HepG2 (cell line): ENCODE data around the gene PCNX1. TPM values are rescaled to one million over a fixed set of nuclear protein-coding genes. Genes with fewer than 3 reads are reported as not detected.

Source experiments
- ATAC-seq: fragments of 200-7000 bp; cut with Tn5 transposase; 3 replicates; pipeline ENCODE4 v1.9.1; 2020; ENCODE audit warnings: mild to moderate bottlenecking, moderate library complexity
- BruUV-seq: library from RNA; stranded (reverse); fragments of 400-500 nt; replicated peaks from 2 replicates; lab custom pipeline; 2021; lab: Mats Ljungman, UMichigan
- CTCF ChIA-PET: fragments of 300-600 bp; formaldehyde crosslinking; extraction: SDS; loops from one replicate; lab custom pipeline; 2021; ENCODE audit warnings: low total read pairs, inconsistent platforms, low intra/inter-chr PET ratio; lab: Yijun Ruan, JAX
- POLR2A ChIA-PET: fragments of 350-600 bp; sonication (Branson Sonifier 250); formaldehyde crosslinking; loops from one replicate; lab custom pipeline; 2020; ENCODE audit warnings: antibody characterized with exemption, inconsistent platforms; lab: Yijun Ruan, JAX
- DNase-seq: peaks from one replicate; pipeline ENCODE4 v3.0.0-alpha.2; 2015; ENCODE audit warnings: low spot score
- FAIRE-seq: peaks from 3 replicates; lab custom pipeline; 2011; peaks lifted over from hg19 to GRCh38; lab: Jason Lieb, UNC
- H2AFZ ChIP-seq: one replicate; pipeline ENCODE4 v1.6.1; 2011; ENCODE audit warnings: low read length, inconsistent platforms
- H3K27ac ChIP-seq: fragments of 300-600 bp; 3 replicates; pipeline ENCODE4 v1.8.0; 2011; ENCODE audit warnings: mixed run types, mild to moderate bottlenecking, mixed read lengths, low read length, inconsistent platforms; ENCODE audit not compliant: insufficient read depth; ENCODE audit errors: extremely low read length
- H3K27me3 ChIP-seq, 2 experiments: fragments of 200-600 bp in 1 of 2; 2 replicates in 1 of 2; 3 replicates in 1 of 2; pipeline versions ENCODE4 v1.6.0 to v1.8.0; 2011; ENCODE audit warnings: low read length in 2 of 2, mild to moderate bottlenecking in 2 of 2, moderate library complexity in 2 of 2, inconsistent platforms in 1 of 2; ENCODE audit not compliant: insufficient read depth in 2 of 2, control insufficient read depth in 1 of 2
- H3K36me3 ChIP-seq, 2 experiments: fragments of 200-600 bp in 1 of 2; replicated peaks in 1 of 2; 2 replicates in 1 of 2; 3 replicates in 1 of 2; pipeline versions ENCODE4 v1.5.1 to v1.8.0; 2011; ENCODE audit warnings: low read length in 2 of 2, inconsistent platforms in 1 of 2; ENCODE audit not compliant: insufficient read depth in 2 of 2, control insufficient read depth in 1 of 2
- H3K4me1 ChIP-seq: 2 replicates; pipeline ENCODE4 v1.5.1; 2012; ENCODE audit warnings: low read length, inconsistent platforms; ENCODE audit not compliant: insufficient read depth
- H3K4me2 ChIP-seq: 2 replicates; pipeline ENCODE4 v1.6.0; 2011; ENCODE audit warnings: low read depth, low read length, inconsistent platforms
- H3K4me3 ChIP-seq, 3 experiments: fragments of 200-600 bp in 1 of 3; sonication (generic), shearing (Covaris generic) in 1 of 3; replicated peaks in 1 of 3; 2 replicates each; pipeline ENCODE4 v1.5.1; 2011 to 2016; ENCODE audit warnings: low read length in 3 of 3, inconsistent platforms in 2 of 3, low read depth in 2 of 3, mild to moderate bottlenecking in 2 of 3, control low read depth in 1 of 3, mixed read lengths in 1 of 3; ENCODE audit not compliant: insufficient read depth in 1 of 3
- H3K79me2 ChIP-seq: one replicate; pipeline ENCODE4 v1.6.1; 2011; ENCODE audit warnings: low read length, inconsistent platforms; ENCODE audit not compliant: insufficient read depth
- H3K9ac ChIP-seq: 2 replicates; pipeline ENCODE4 v1.6.0; 2011; ENCODE audit warnings: mild to moderate bottlenecking, low read depth, low read length, inconsistent platforms; ENCODE audit not compliant: insufficient read depth
- H3K9me3 ChIP-seq: 2 replicates; pipeline ENCODE4 v1.5.1; 2012; ENCODE audit warnings: mild to moderate bottlenecking, low read length
- H4K20me1 ChIP-seq: 2 replicates; pipeline ENCODE4 v1.6.0; 2011; ENCODE audit warnings: inconsistent platforms, mild to moderate bottlenecking, low read length, moderate library complexity; ENCODE audit not compliant: insufficient read depth
- CREBL2 ChIP-seq: sonication (generic); formaldehyde crosslinking; IDR thresholded peaks from 2 replicates; pipeline ENCODE4 v1.8.1; 2023; ENCODE audit warnings: missing genetic modification reagents, mild to moderate bottlenecking, borderline replicate concordance
- DMTF1 ChIP-seq: sonication (generic); formaldehyde crosslinking; IDR thresholded peaks from 2 replicates; pipeline ENCODE4 v1.4.0; 2020; ENCODE audit warnings: mild to moderate bottlenecking, missing genetic modification reagents
- JUNB ChIP-seq: sonication (generic); formaldehyde crosslinking; IDR thresholded peaks from 2 replicates; pipeline ENCODE4 v1.8.0; 2022; ENCODE audit warnings: missing genetic modification reagents, mild to moderate bottlenecking, borderline replicate concordance
- MTA3 ChIP-seq: sonication (generic); formaldehyde crosslinking; IDR thresholded peaks from 2 replicates; pipeline ENCODE4 v1.4.0; 2020; ENCODE audit warnings: missing genetic modification reagents
- RFX5 ChIP-seq: IDR thresholded peaks from 2 replicates; pipeline ENCODE4 v1.6.1; 2011; ENCODE audit warnings: low read depth, low read length, improper control_type of control experiment
- SMC3 ChIP-seq: IDR thresholded peaks from 2 replicates; pipeline ENCODE4 v1.6.1; 2011; ENCODE audit warnings: low read length, improper control_type of control experiment
- SRSF9 ChIP-seq: fragments of 200-400 bp; formaldehyde crosslinking; IDR thresholded peaks from 2 replicates; pipeline ENCODE4 v1.6.1; 2018; ENCODE audit warnings: borderline replicate concordance, mild to moderate bottlenecking, low read depth, low read length; ENCODE audit not compliant: insufficient read depth, poor library complexity, severe bottlenecking
- TOPORS ChIP-seq: sonication (generic); formaldehyde crosslinking; IDR thresholded peaks from 2 replicates; pipeline ENCODE4 v1.8.0; 2023; ENCODE audit warnings: mild to moderate bottlenecking, missing genetic modification reagents
- ZBTB38 ChIP-seq: sonication (generic); formaldehyde crosslinking; IDR thresholded peaks from 2 replicates; pipeline ENCODE4 v1.5.1; 2020; ENCODE audit warnings: mild to moderate bottlenecking, missing genetic modification reagents
- ZNF121 ChIP-seq: sonication (generic); formaldehyde crosslinking; IDR thresholded peaks from 2 replicates; pipeline ENCODE4 v1.5.0; 2020; ENCODE audit warnings: mild to moderate bottlenecking, missing genetic modification reagents
- ZNF24 ChIP-seq: fragments of 450-650 bp; IDR thresholded peaks from 2 replicates; pipeline ENCODE4 v1.6.1; 2017; ENCODE audit warnings: antibody characterized with exemption, mild to moderate bottlenecking
- ZNF280B ChIP-seq: sonication (generic); formaldehyde crosslinking; IDR thresholded peaks from 2 replicates; pipeline ENCODE4 v1.5.0; 2020; ENCODE audit warnings: missing genetic modification reagents, mild to moderate bottlenecking, borderline replicate concordance
- ZNF605 ChIP-seq: sonication (generic); formaldehyde crosslinking; IDR thresholded peaks from 2 replicates; pipeline ENCODE4 v1.8.0; 2022; ENCODE audit warnings: mild to moderate bottlenecking, missing genetic modification reagents
- ZNF737 ChIP-seq: sonication (generic); formaldehyde crosslinking; IDR thresholded peaks from 2 replicates; pipeline ENCODE4 v1.5.0; 2020; ENCODE audit warnings: missing genetic modification reagents, mild to moderate bottlenecking, borderline replicate concordance
- WGBS: methylation state at CpG from one replicate; pipeline ENCODE4 v1.1.6; 2017; ENCODE audit warnings: low lambda C conversion rate; 5-methylcytosine and 5-hydroxymethylcytosine counted together
- in situ Hi-C: cut with HindIII; loops from 2 replicates; pipeline ENCODE4 v1.10.0; 2017; ENCODE audit warnings: low pct_unique_long_range_greater_than_20kb; ENCODE audit not compliant: extremely low pct_ligation_motif_present
- intact Hi-C: fragments of 100-400 bp; cut with micrococcal nuclease; formaldehyde crosslinking; loops from one replicate; pipeline ENCODE4 v1.10.0; 2022; ENCODE audit not compliant: unreplicated experiment
- polyA plus RNA-seq, 8 experiments: library from polyadenylated mRNA; depleted of rRNA in 3 of 8; stranded (reverse) in 7 of 8; unstranded in 1 of 8; fragments of >200 nt; fragmentation: Illumina TruSeq in 4 of 8; extraction: Trizol in 4 of 8; gene quantifications; 2 replicates each; pipeline versions ENCODE4 v1.2.1 to v1.2.3, GENCODE V29; 2011 to 2016; ENCODE audit warnings: low read depth in 4 of 8, missing spikeins in 1 of 8, mixed read lengths in 1 of 8; ENCODE audit not compliant: insufficient read depth in 1 of 8
- total RNA-seq, 5 experiments: library from RNA; depleted of rRNA; stranded (reverse); fragments of >200 nt; fragmentation: Illumina TruSeq; extraction: Trizol; gene quantifications; 2 replicates each; pipeline ENCODE4 v1.2.3, GENCODE V29; 2016; ENCODE audit warnings: low read depth in 1 of 5

The PCNX1 gene
- total and polyA plus RNA-seq, 2 of the 13 experiments (the other 11 are each of a cell fraction or from before 2014, with no cell fraction given) = 24.9 to 30.3 TPM

GRCh38 chr14:71107921-71108320, 200.7 kb downstream of the PCNX1 start:
- H3K27ac ChIP-seq = no peak overlapping the region
- in situ Hi-C loops (no loop called here), intact Hi-C loops (no loop called here)
- no peaks in the 10 kb centered on the region for H3K4me1 ChIP-seq
- ChIA-PET POLR2A (no interaction called here), CTCF (no interaction called here)
- peaks cover 8 to 46% of the 10 kb centered on the region in 2 experiments for H3K36me3 ChIP-seq
- H2AFZ ChIP-seq = no peak overlapping the region
- no peaks in the 10 kb centered on the region for H4K20me1 ChIP-seq
- no peak overlapping the region for H3K9ac ChIP-seq
- BruUV-seq = no TSS peak
- no peaks in the 10 kb centered on the region for H3K27me3 ChIP-seq
- 100% methylated on average over 2 of the region's 2 CpGs for WGBS
- no peak overlapping the region for H3K4me2 ChIP-seq
- H3K9me3 ChIP-seq = no peaks in the 10 kb centered on the region
- FAIRE-seq = no peak
- H3K79me2 ChIP-seq = no peaks in the 10 kb centered on the region
- ATAC-seq = no peak
- no peak for DNase-seq
- H3K4me3 ChIP-seq = no peak overlapping the region
- TF ChIP-seq ZNF737 (no peak), SRSF9 (no peak), ZNF280B (CRISPR knock-in tag) (no peak), ZNF121 (CRISPR knock-in tag) (no peak), RFX5 (no peak), JUNB (CRISPR knock-in tag) (no peak), SMC3 (no peak), MTA3 (no peak), DMTF1 (CRISPR knock-in tag) (no peak), ZBTB38 (no peak), ZNF605 (CRISPR knock-in tag) (no peak), CREBL2 (CRISPR knock-in tag) (no peak), ZNF24 (no peak), TOPORS (no peak)
